ENCODE results near the gene ATR. TPM values are rescaled to one million over a fixed set of nuclear protein-coding genes. Genes with fewer than 3 reads are reported as not detected.
A peak's percentile ranks its signal among the peaks of the same experiment; 100 is the strongest.
"Not testable (repeated sequence)": the region's sequence is repeated elsewhere in the genome, so short reads cannot be mapped to it uniquely, and the experiment has no call there.

The ATR gene
- polyA plus RNA-seq, 2 of the 4 experiments (the other 2 are of a cell fraction) = 13.9 to 36.2 TPM

- no peak for DNase-seq (ENCODE audit: low read depth in 1 of 2, low spot score in 1 of 2)
- H3K4me1 ChIP-seq = peaks cover 7% of the 10 kb centered on the region; the same call in 2 of the 3 replicates
- no peak overlapping the region for H3K4me3 ChIP-seq
- WGBS (ENCODE audit: missing lambda C conversion rate) = 88% methylated on average over 1 of the region's 1 CpG
- CTCF ChIA-PET = interaction anchor here (0.8 to 3.1 kb wide), 5 partner anchors 9 to 452 kb away, joined by 3 to 13 read pairs (median 4); no protein-coding TSS in a partner anchor
- no peak overlapping the region for H3K27ac ChIP-seq
- no peak for FAIRE-seq
- H3K4me2 ChIP-seq = no peak overlapping the region
- ATAC-seq = no peak
- H3K9me3 ChIP-seq = no peaks in the 10 kb centered on the region
- no peak for TF ChIP-seq MAZ (IDR thresholded peaks at IDR 0.05; ENCODE audit: borderline replicate concordance, low read depth, low read length)
- TF ChIP-seq ZNF302 (CRISPR knock-in tag; IDR thresholded peaks at IDR 0.05) = no peak
- TF ChIP-seq SREBF2 (IDR thresholded peaks at IDR 0.05) = no peak
- TF ChIP-seq ZC3H11A (IDR thresholded peaks at IDR 0.05) = no peak
- no peak for TF ChIP-seq KDM1A (IDR thresholded peaks at IDR 0.05; ENCODE audit: low read depth)
- TF ChIP-seq PHF8 (IDR thresholded peaks at IDR 0.05; ENCODE audit: borderline replicate concordance, low read depth) = no peak
- no peak for TF ChIP-seq RARB (CRISPR knock-in tag; IDR thresholded peaks at IDR 0.05)
- TF ChIP-seq HES2 (IDR thresholded peaks at IDR 0.05) = no peak
- TF ChIP-seq HDAC2 (IDR thresholded peaks at IDR 0.05) = no peak
- TF ChIP-seq EHF (CRISPR knock-in tag; IDR thresholded peaks at IDR 0.05) = no peak
- no peak for TF ChIP-seq FOSL2 (IDR thresholded peaks at IDR 0.05)
- no peak for TF ChIP-seq FOSL2 (CRISPR knock-in tag; IDR thresholded peaks at IDR 0.05)
- TF ChIP-seq E2F6 (IDR thresholded peaks at IDR 0.05; ENCODE audit: borderline replicate concordance, low read depth) = no peak
- no peak for TF ChIP-seq HEYL (CRISPR knock-in tag; IDR thresholded peaks at IDR 0.05)
- no peak for TF ChIP-seq RFX5 (IDR thresholded peaks at IDR 0.05)
- POLR2A ChIA-PET = interaction anchor here (0.6 to 1.1 kb wide), 3 partner anchors 11 to 216 kb away, joined by 3 to 5 read pairs (median 4); partner anchors contain the start of gene ATR
These were observed 10.2 kb upstream of the ATR start for GRCh38 chr3:142588703-142589102.

GRCh38 chr3:142586803-142587406 lies 8.4 kb upstream of the ATR start:
- WGBS (ENCODE audit: missing lambda C conversion rate) = 41% methylated on average over 2 of the region's 2 CpGs
- peak; percentile 84 for DNase-seq (ENCODE audit: low read depth in 1 of 2, low spot score in 1 of 2)
- ChIA-PET POLR2A (interaction anchor here (0.7 to 1.0 kb wide), 4 partner anchors 8 to 301 kb away, joined by 3 to 6 read pairs (median 4); partner anchors contain the start of genes ATR, PLS1 and TRPC1), CTCF (interaction anchor here (0.6 to 4.5 kb wide), 47 partner anchors 8 to 412 kb away, joined by 3 to 36 read pairs (median 4); partner anchors contain the start of genes ATR, PLS1 and TRPC1)
- Histone ChIP-seq H3K27ac (no peak overlapping the region), H3K4me1 (peaks cover 7% of the 10 kb centered on the region; the same call in 2 of the 3 replicates), H3K4me3 (no peak overlapping the region), H3K4me2 (peak overlapping the region; percentile 38; the same call in 1 of the 3 replicates), H3K9me3 (no peaks in the 10 kb centered on the region)
- FAIRE-seq = peak; percentile 94
- peak; percentile 95 to 96 for ATAC-seq
- TF ChIP-seq RAD21 (conservative IDR thresholded peaks at IDR 0.05 in 1 of 2, IDR thresholded peaks at IDR 0.05 in 1 of 2) (peak; percentile 95 to 97), CBX2 (IDR thresholded peaks at IDR 0.05; ENCODE audit: borderline replicate concordance, low read depth) (no peak), SMC3 (IDR thresholded peaks at IDR 0.05) (peak; percentile 97), CTCF (IDR thresholded peaks at IDR 0.05) (peak; percentile 94), FOSL2 (IDR thresholded peaks at IDR 0.05) (no peak; the same call in 1 of the 2 replicates), FOSL2 (CRISPR knock-in tag; IDR thresholded peaks at IDR 0.05) (0 out of 2 replicates have a peak, but pooled peaks have one; percentile 3), E2F6 (IDR thresholded peaks at IDR 0.05; ENCODE audit: borderline replicate concordance, low read depth) (no peak), HOXA7 (CRISPR knock-in tag; IDR thresholded peaks at IDR 0.05) (no peak), GATA3 (IDR thresholded peaks at IDR 0.05; ENCODE audit: borderline replicate concordance) (no peak), POLR2A (IDR thresholded peaks at IDR 0.05; ENCODE audit: low read length) (no peak)

- DNase-seq (ENCODE audit: low read depth in 1 of 2, low spot score in 1 of 2); H3K4me3 ChIP-seq; ATAC-seq; H3K9me3 ChIP-seq; POLR2A ChIA-PET; FAIRE-seq; H3K27ac ChIP-seq; H3K4me2 ChIP-seq: not testable (repeated sequence)
- H3K4me1 ChIP-seq = peaks cover 18% of the 10 kb centered on the region; the same call in 2 of the 3 replicates
- WGBS (ENCODE audit: missing lambda C conversion rate) = 74% methylated on average over 11 of the region's 11 CpGs
- CTCF ChIA-PET = interaction anchor here (1.9 to 2.9 kb wide), 3 partner anchors 100 to 413 kb away, joined by 8 to 9 read pairs (median 9); no protein-coding TSS in a partner anchor
These were observed 2.5 kb upstream of the ATR start for GRCh38 chr3:142581070-142581469.
